Skeletal muscle satellite cell (primary cell): ENCODE measurements around the gene NFKB2.

Experiments
- H3K27me3 ChIP-seq: 2 replicates; pipeline ENCODE4 v1.7.0; 2013; ENCODE audit warnings: low read length; ENCODE audit not compliant: control insufficient read depth, insufficient read depth
- H3K36me3 ChIP-seq: 2 replicates; pipeline ENCODE4 v1.7.0; 2013; ENCODE audit warnings: mild to moderate bottlenecking, control low read depth, low read length; ENCODE audit not compliant: insufficient read depth
- H3K4me1 ChIP-seq: 2 replicates; pipeline ENCODE4 v1.7.0; 2013; ENCODE audit warnings: low read length; ENCODE audit not compliant: control insufficient read depth, insufficient read depth
- H3K4me2 ChIP-seq: 2 replicates; pipeline ENCODE4 v1.7.0; 2013; ENCODE audit warnings: mild to moderate bottlenecking, low read length
- H3K4me3 ChIP-seq: 2 replicates; pipeline ENCODE4 v1.7.0; 2013; ENCODE audit warnings: low read length
- H3K9ac ChIP-seq: 2 replicates; pipeline ENCODE4 v1.7.0; 2013; ENCODE audit warnings: mild to moderate bottlenecking, low read depth, low read length, moderate library complexity
- H3K9me3 ChIP-seq: replicated peaks from 2 replicates; pipeline ENCODE4 v1.7.0; 2013; ENCODE audit warnings: mild to moderate bottlenecking, control low read depth, low read length

The NFKB2 gene

GRCh38 chr10:102404361-102405107 is 9.0 kb downstream of the NFKB2 start:
- H3K4me2 ChIP-seq = no peak overlapping the region
- no peak overlapping the region for H3K9ac ChIP-seq
- no peak overlapping the region for H3K4me3 ChIP-seq
- peaks cover 20% of the 10 kb centered on the region for H3K36me3 ChIP-seq
- peaks cover 18% of the 10 kb centered on the region for H3K4me1 ChIP-seq
- no peaks in the 10 kb centered on the region for H3K9me3 ChIP-seq
- peaks cover 20% of the 10 kb centered on the region for H3K27me3 ChIP-seq

GRCh38 chr10:102405108-102405571 is 9.6 kb downstream of the NFKB2 start:
- H3K4me3 ChIP-seq = no peak overlapping the region

GRCh38 chr10:102405632-102406031 is 10.1 kb downstream of the NFKB2 start:
- Histone ChIP-seq H3K4me3 (no peak overlapping the region), H3K9ac (no peak overlapping the region), H3K27me3 (peaks cover 31% of the 10 kb centered on the region), H3K4me2 (no peak overlapping the region), H3K4me1 (peaks cover 19% of the 10 kb centered on the region), H3K36me3 (peaks cover 13% of the 10 kb centered on the region), H3K9me3 (no peaks in the 10 kb centered on the region)

More at GRCh38 chr10:102405108-102405571, 9.6 kb downstream of the NFKB2 start:
- H3K36me3 ChIP-seq = peaks cover 18% of the 10 kb centered on the region
- no peak overlapping the region for H3K4me2 ChIP-seq
- H3K9me3 ChIP-seq = no peaks in the 10 kb centered on the region
- H3K27me3 ChIP-seq = peaks cover 26% of the 10 kb centered on the region
- no peak overlapping the region for H3K9ac ChIP-seq
- peaks cover 14% of the 10 kb centered on the region for H3K4me1 ChIP-seq

GRCh38 chr10:102406815-102407214 is 11.3 kb downstream of the NFKB2 start:
- peaks cover 43% of the 10 kb centered on the region for H3K27me3 ChIP-seq
- H3K36me3 ChIP-seq = peaks cover 3% of the 10 kb centered on the region
- H3K4me1 ChIP-seq = peaks cover 15% of the 10 kb centered on the region
- H3K9ac ChIP-seq = no peak overlapping the region
- no peaks in the 10 kb centered on the region for H3K9me3 ChIP-seq
- no peak overlapping the region for H3K4me3 ChIP-seq
- no peak overlapping the region for H3K4me2 ChIP-seq

GRCh38 chr10:102407425-102408130 is 12.1 kb downstream of the NFKB2 start:
- Histone ChIP-seq H3K9ac (no peak overlapping the region), H3K9me3 (no peaks in the 10 kb centered on the region), H3K36me3 (no peaks in the 10 kb centered on the region), H3K27me3 (peaks cover 51% of the 10 kb centered on the region), H3K4me1 (peaks cover 12% of the 10 kb centered on the region), H3K4me2 (no peak overlapping the region), H3K4me3 (no peak overlapping the region)

GRCh38 chr10:102408131-102408727 is 12.7 kb downstream of the NFKB2 start:
- H3K4me1 ChIP-seq = peaks cover 12% of the 10 kb centered on the region
- peak overlapping the region; percentile 85 for H3K4me2 ChIP-seq
- H3K9me3 ChIP-seq = no peaks in the 10 kb centered on the region
- H3K36me3 ChIP-seq = no peaks in the 10 kb centered on the region
- H3K4me3 ChIP-seq = peak overlapping the region; percentile 67
- H3K27me3 ChIP-seq = peaks cover 57% of the 10 kb centered on the region
- no peak overlapping the region for H3K9ac ChIP-seq

GRCh38 chr10:102408728-102409603 is 13.5 kb downstream of the NFKB2 start:
- Histone ChIP-seq H3K27me3 (peaks cover 63% of the 10 kb centered on the region), H3K4me1 (peaks cover 12% of the 10 kb centered on the region), H3K9ac (no peak overlapping the region), H3K36me3 (no peaks in the 10 kb centered on the region), H3K4me2 (peak overlapping the region; percentile 85), H3K9me3 (no peaks in the 10 kb centered on the region), H3K4me3 (peak overlapping the region; percentile 67)

- peaks cover 72% of the 10 kb centered on the region for H3K27me3 ChIP-seq
- H3K4me3 ChIP-seq = peak overlapping the region; percentile 47
- peak overlapping the region; percentile 85 for H3K4me2 ChIP-seq
- no peaks in the 10 kb centered on the region for H3K36me3 ChIP-seq
- no peak overlapping the region for H3K9ac ChIP-seq
- H3K4me1 ChIP-seq = peaks cover 12% of the 10 kb centered on the region
- no peaks in the 10 kb centered on the region for H3K9me3 ChIP-seq
Observed at GRCh38 chr10:102409604-102410428, 14.3 kb downstream of the NFKB2 start.

- Histone ChIP-seq H3K36me3 (no peaks in the 10 kb centered on the region), H3K27me3 (peaks cover 78% of the 10 kb centered on the region), H3K9me3 (no peaks in the 10 kb centered on the region), H3K4me2 (peak overlapping the region; percentile 54), H3K4me1 (peaks cover 12% of the 10 kb centered on the region), H3K9ac (no peak overlapping the region), H3K4me3 (peak overlapping the region; percentile 15)
Observed at GRCh38 chr10:102410429-102411073, 15.0 kb downstream of the NFKB2 start.
